Muscle of back (tissue), 11 donors: Measurements from ENCODE around the gene GIPC3. TPM values are rescaled to one million over a fixed set of nuclear protein-coding genes. Genes with fewer than 3 reads are reported as not detected.
"Not testable (repeated sequence)": the region's sequence is repeated elsewhere in the genome, so short reads cannot be mapped to it uniquely, and the experiment has no call there.

Source experiments
- DNase-seq, 3 donors: peaks; one replicate each; pipeline versions ENCODE4 v3.0.0 to v3.0.0-alpha.2; 2013
- polyA plus RNA-seq, 10 donors: library from polyadenylated mRNA; unstranded; fragments of 120-200 nt; gene quantifications; one replicate each; pipeline ENCODE4 v1.2.1, GENCODE V29; 2013; ENCODE audit not compliant: insufficient read length in 10 of 10

The GIPC3 gene
- polyA plus RNA-seq, 10 donors, result 1.2 to 2.1 (median 1.6) TPM

GRCh38 chr19:3615524-3616135, 30.4 kb downstream of the GIPC3 start:
- DNase-seq, result no peak

GRCh38 chr19:3617463-3617862, 32.2 kb downstream of the GIPC3 start:
- DNase-seq, result no peak

GRCh38 chr19:3618144-3618810, 33.0 kb downstream of the GIPC3 start:
- peak in 2 of 3 donors; percentile 56 to 72 for DNase-seq

- no peak for DNase-seq
Observed at GRCh38 chr19:3618811-3619630, 33.7 kb downstream of the GIPC3 start.

- no peak for DNase-seq
Observed at GRCh38 chr19:3619631-3620012, 34.3 kb downstream of the GIPC3 start.

GRCh38 chr19:3620145-3620816, 35.0 kb downstream of the GIPC3 start:
- no peak for DNase-seq

- no peak for DNase-seq
Observed at GRCh38 chr19:3620817-3621547, 35.7 kb downstream of the GIPC3 start.

GRCh38 chr19:3621689-3622088, 36.4 kb downstream of the GIPC3 start:
- DNase-seq, result no peak

GRCh38 chr19:3622224-3622623, 36.9 kb downstream of the GIPC3 start:
- DNase-seq, result no peak

- DNase-seq, result no peak
Observed at GRCh38 chr19:3623716-3624115, 38.4 kb downstream of the GIPC3 start.

- no peak for DNase-seq
Observed at GRCh38 chr19:3625996-3626472, 40.8 kb downstream of the GIPC3 start.

GRCh38 chr19:3626473-3627350, 41.4 kb downstream of the GIPC3 start, which contains the start of gene CACTIN:
TSS of gene CACTIN (minus strand) at chr19:3626790. CDS start at chr19:3626762, 28 bp downstream.
- DNase-seq, result peak; percentile 97 to 99 (median 99)

- DNase-seq, result no peak
Observed at GRCh38 chr19:3627351-3627723, 42.1 kb downstream of the GIPC3 start.

- not testable (repeated sequence) for DNase-seq
Observed at GRCh38 chr19:3628766-3629165, 43.5 kb downstream of the GIPC3 start.

- DNase-seq, result no peak
Observed at GRCh38 chr19:3631053-3631861, 46.0 kb downstream of the GIPC3 start.

- no peak for DNase-seq
Observed at GRCh38 chr19:3632098-3632497, 46.8 kb downstream of the GIPC3 start.

- DNase-seq, result no peak
Observed at GRCh38 chr19:3632739-3633558, 47.7 kb downstream of the GIPC3 start.

- DNase-seq, result no peak
Observed at GRCh38 chr19:3633559-3633988, 48.3 kb downstream of the GIPC3 start.
